HCT116 (cell line): ENCODE measurements around the gene RAB34. TPM values are rescaled to one million over a fixed set of nuclear protein-coding genes. Genes with fewer than 3 reads are reported as not detected.
A peak's percentile ranks its signal among the peaks of the same experiment; 100 is the strongest.

Experiments
- ATAC-seq: fragments of 200-7000 bp; cut with Tn5 transposase; 2 replicates; pipeline ENCODE4 v1.9.1; 2020; ENCODE audit warnings: mild to moderate bottlenecking, moderate library complexity
- BruUV-seq: library from RNA; stranded (reverse); fragments of 400-500 nt; replicated peaks from 2 replicates; lab custom pipeline; 2021; lab: Mats Ljungman, UMichigan
- CTCF ChIA-PET: fragments of 300-600 bp; sonication (Branson Sonifier 250); formaldehyde crosslinking; loops from one replicate; lab custom pipeline; 2021; ENCODE audit warnings: antibody characterized with exemption; lab: Charles Lee
- POLR2A ChIA-PET: fragments of 300-600, 350-600 bp; sonication (Branson Sonifier 250); formaldehyde crosslinking; loops from one replicate; lab custom pipeline; 2021; ENCODE audit warnings: antibody characterized with exemption; lab: Charles Lee
- RAD21 ChIA-PET, 2 experiments: fragments of 300-600 bp; sonication (Branson Sonifier 250); formaldehyde crosslinking; loops; one replicate each; lab custom pipeline; 2023; ENCODE audit warnings: low total read pairs in 2 of 2; ENCODE audit not compliant: uncharacterized antibody in 2 of 2, unreplicated experiment in 2 of 2, low non-redundant PET in 1 of 2; lab: Charles Lee
- DNase-seq: peaks from one replicate; pipeline ENCODE4 v3.0.0-alpha.2; 2010; ENCODE audit warnings: low read depth, low spot score
- H2AFZ ChIP-seq: fragments of 200-600 bp; shearing (Covaris generic), sonication (generic); 2 replicates; pipeline ENCODE4 v1.6.1; 2017; ENCODE audit warnings: low read depth, mixed run types, mixed read lengths, antibody characterized with exemption, low read length; ENCODE audit not compliant: poor library complexity, severe bottlenecking
- H3K27ac ChIP-seq: 2 replicates; pipeline ENCODE4 v1.5.1; 2012; ENCODE audit warnings: low read depth, low read length
- H3K27me3 ChIP-seq: fragments of 200-600 bp; sonication (generic); 2 replicates; pipeline ENCODE4 v1.6.1; 2016; ENCODE audit warnings: mixed run types, low read length, mixed read lengths; ENCODE audit not compliant: insufficient read depth
- H3K36me3 ChIP-seq, 2 experiments: fragments of 200-500 bp in 1 of 2; fragments of 200-600 bp in 1 of 2; sonication (Bioruptor generic) in 1 of 2; sonication (generic) in 1 of 2; 2 replicates each; pipeline versions ENCODE4 v1.5.1 to v1.6.1; 2014 to 2016; ENCODE audit warnings: low read length in 2 of 2, inconsistent platforms in 1 of 2, mixed read lengths in 1 of 2, mixed run types in 1 of 2; ENCODE audit not compliant: insufficient read depth in 2 of 2, control insufficient read depth in 1 of 2
- H3K4me1 ChIP-seq, 2 experiments: fragments of 200-600 bp in 1 of 2; sonication (generic) in 1 of 2; 2 replicates each; pipeline versions ENCODE4 v1.5.1 to v1.6.1; 2012 to 2017; ENCODE audit warnings: low read length in 2 of 2, inconsistent platforms in 1 of 2, mild to moderate bottlenecking in 1 of 2, mixed read lengths in 1 of 2, mixed run types in 1 of 2, moderate library complexity in 1 of 2; ENCODE audit not compliant: insufficient read depth in 2 of 2, control insufficient read depth in 1 of 2
- H3K4me2 ChIP-seq: fragments of 200-600 bp; sonication (generic); 2 replicates; pipeline ENCODE4 v1.6.1; 2017; ENCODE audit warnings: mixed run types, low read length, mixed read lengths
- H3K4me3 ChIP-seq, 2 experiments: fragments of 200-600 bp in 1 of 2; sonication (generic) in 1 of 2; replicated peaks in 1 of 2; 2 replicates each; pipeline ENCODE4 v1.5.1; 2011 to 2016; ENCODE audit warnings: low read length in 2 of 2, control low read depth in 1 of 2, low read depth in 1 of 2, mild to moderate bottlenecking in 1 of 2, mixed read lengths in 1 of 2, mixed run types in 1 of 2
- H3K79me2 ChIP-seq: fragments of 200-600 bp; sonication (generic); 2 replicates; pipeline ENCODE4 v1.6.1; 2017; ENCODE audit warnings: mild to moderate bottlenecking, mixed run types, low read length, moderate library complexity, mixed read lengths; ENCODE audit not compliant: insufficient read depth
- H3K9ac ChIP-seq: fragments of 200-600 bp; sonication (generic); 2 replicates; pipeline ENCODE4 v1.6.1; 2016; ENCODE audit warnings: low read length, mixed read lengths
- H3K9me2 ChIP-seq: fragments of 200-600 bp; sonication (generic), shearing (Covaris generic); 2 replicates; pipeline ENCODE4 v1.6.1; 2017; ENCODE audit warnings: mixed run types, mild to moderate bottlenecking, moderate library complexity; ENCODE audit not compliant: insufficient read depth
- H3K9me3 ChIP-seq, 2 experiments: fragments of 200-500 bp in 1 of 2; fragments of 200-600 bp in 1 of 2; sonication (Bioruptor generic) in 1 of 2; sonication (generic) in 1 of 2; 2 replicates each; pipeline ENCODE4 v1.6.1; 2014 to 2017; ENCODE audit warnings: low read length in 2 of 2, mixed read lengths in 2 of 2, inconsistent platforms in 1 of 2, low read depth in 1 of 2, mild to moderate bottlenecking in 1 of 2, mixed run types in 1 of 2, moderate library complexity in 1 of 2; ENCODE audit not compliant: control insufficient read depth in 1 of 2, insufficient read depth in 1 of 2
- H4K20me1 ChIP-seq: fragments of 200-600 bp; sonication (generic), shearing (Covaris generic); 2 replicates; pipeline ENCODE4 v1.6.1; 2017; ENCODE audit warnings: mixed run types, mild to moderate bottlenecking, moderate library complexity; ENCODE audit not compliant: insufficient read depth
- CBX3 ChIP-seq: IDR thresholded peaks from 2 replicates; pipeline ENCODE4 v1.6.1; 2012; ENCODE audit warnings: low read depth
- CTCF ChIP-seq, 3 experiments: fragments of 200-600 bp in 1 of 3; sonication (generic) in 1 of 3; IDR thresholded peaks in 2 of 3; conservative IDR thresholded peaks in 1 of 3; 2 replicates each; pipeline ENCODE4 v1.5.1; 2012 to 2017; ENCODE audit warnings: low read depth in 2 of 3, low read length in 2 of 3, antibody characterized with exemption in 1 of 3, borderline replicate concordance in 1 of 3, control low read depth in 1 of 3, mild to moderate bottlenecking in 1 of 3, mixed read lengths in 1 of 3, mixed run types in 1 of 3, moderate library complexity in 1 of 3; ENCODE audit not compliant: insufficient read depth in 1 of 3
- ELF1 ChIP-seq: IDR thresholded peaks from 2 replicates; pipeline ENCODE4 v1.6.1; 2012; ENCODE audit warnings: low read depth, borderline replicate concordance
- EZH2 ChIP-seq: fragments of 200-600 bp; sonication (generic); IDR thresholded peaks from 2 replicates; pipeline ENCODE4 v1.6.1; 2017; ENCODE audit warnings: antibody characterized with exemption, mixed run types
- FOSL1 ChIP-seq: IDR thresholded peaks from 2 replicates; pipeline ENCODE4 v1.6.1; 2012; ENCODE audit warnings: low read depth
- JUND ChIP-seq: IDR thresholded peaks from 2 replicates; pipeline ENCODE4 v1.6.1; 2012
- MAX ChIP-seq: IDR thresholded peaks from 2 replicates; pipeline ENCODE4 v1.6.1; 2012
- POLR2A ChIP-seq: IDR thresholded peaks from 2 replicates; pipeline ENCODE4 v1.7.0; 2011; ENCODE audit warnings: borderline replicate concordance; ENCODE audit not compliant: insufficient read depth, insufficient read length; ENCODE audit errors: extremely low read depth
- POLR2AphosphoS5 ChIP-seq: IDR thresholded peaks from 2 replicates; pipeline ENCODE4 v1.6.1; 2011; ENCODE audit warnings: mild to moderate bottlenecking, low read depth, low read length, moderate library complexity
- RAD21 ChIP-seq: IDR thresholded peaks from 2 replicates; pipeline ENCODE4 v1.6.1; 2012; ENCODE audit warnings: low read depth, mild to moderate bottlenecking
- SIN3A ChIP-seq: IDR thresholded peaks from 2 replicates; pipeline ENCODE4 v1.6.1; 2012; ENCODE audit warnings: low read depth
- SP1 ChIP-seq: IDR thresholded peaks from 2 replicates; pipeline ENCODE4 v1.6.1; 2012; ENCODE audit warnings: low read depth
- SRF ChIP-seq: IDR thresholded peaks from 2 replicates; pipeline ENCODE4 v1.6.1; 2012; ENCODE audit warnings: low read depth
- TCF7L2 ChIP-seq: IDR thresholded peaks from 2 replicates; pipeline ENCODE4 v1.7.0; 2011; ENCODE audit warnings: borderline replicate concordance, inconsistent platforms; ENCODE audit not compliant: insufficient read depth, insufficient read length; ENCODE audit errors: extremely low read depth
- YY1 ChIP-seq: IDR thresholded peaks from 2 replicates; pipeline ENCODE4 v1.6.1; 2011; ENCODE audit warnings: low read length, low read depth, moderate library complexity, mild to moderate bottlenecking; ENCODE audit not compliant: insufficient replicate concordance; ENCODE audit errors: extremely low read depth
- ZBTB33 ChIP-seq: IDR thresholded peaks from 2 replicates; pipeline ENCODE4 v1.6.1; 2011; ENCODE audit warnings: mild to moderate bottlenecking, low read length, moderate library complexity; ENCODE audit not compliant: insufficient replicate concordance; ENCODE audit errors: extremely low read depth
- ZFX ChIP-seq: fragments of 450-650 bp; IDR thresholded peaks from 2 replicates; pipeline ENCODE4 v1.6.1; 2017
- intact Hi-C: fragments of 100-400 bp; cut with micrococcal nuclease; formaldehyde crosslinking; loops from 2 replicates; pipeline ENCODE4 v1.10.0; 2022
- total RNA-seq: library from RNA; stranded (reverse); gene quantifications from one replicate; pipeline ENCODE4 v1.2.1, GENCODE V29; 2021; ENCODE audit not compliant: unreplicated experiment

RAB34 gene
- total RNA-seq, 1 experiment from 2014 or later = 0.59 TPM

- ChIA-PET CTCF (interaction anchor here (1.0 to 1.2 kb wide), 2 partner anchors 15 to 29 kb away, joined by 5 read pairs; no protein-coding TSS in a partner anchor), RAD21 (interaction anchor here in 1 of 2 experiments (1.2 kb wide), 1 partner anchor 8 kb away, joined by 3 read pairs; no protein-coding TSS in a partner anchor), POLR2A (interaction anchor here (0.6 to 1.4 kb wide), 4 partner anchors 8 to 16 kb away, joined by 3 to 6 read pairs (median 4); partner anchors contain the start of gene RPL23A)
- Histone ChIP-seq H3K79me2 (no peaks in the 10 kb centered on the region), H3K4me3 (peak overlapping the region in 1 of 2 experiments; percentile 11; a peak in 1 of 4 replicates), H3K9ac (peak overlapping the region; percentile 26; the same call in 1 of the 2 replicates), H3K4me1 (peaks cover 17 to 21% of the 10 kb centered on the region in 2 experiments), H3K4me2 (peak overlapping the region; percentile 61), H3K9me2 (no peaks in the 10 kb centered on the region), H3K27me3 (no peaks in the 10 kb centered on the region), H2AFZ (no peak overlapping the region), H3K36me3 (no peaks in the 10 kb centered on the region), H3K9me3 (no peaks in the 10 kb centered on the region), H3K27ac (peak overlapping the region; percentile 57), H4K20me1 (no peaks in the 10 kb centered on the region)
- BruUV-seq = no TSS peak
- no peak for DNase-seq
- TF ChIP-seq ELF1 (no peak), RAD21 (no peak)
- ATAC-seq = no peak
- intact Hi-C loops = no loop called here
Observed at GRCh38 chr17:28734712-28735241, 17.1 kb upstream of the RAB34 start.

- no peaks in the 10 kb centered on the region for H3K9me3 ChIP-seq
- ATAC-seq (no peak), DNase-seq (no peak)
- intact Hi-C loops = no loop called here
- H3K27ac ChIP-seq = no peak overlapping the region
- no peaks in the 10 kb centered on the region for H4K20me1 ChIP-seq
- H3K4me3 ChIP-seq = no peak overlapping the region
- no peak overlapping the region for H2AFZ ChIP-seq
- H3K9me2 ChIP-seq = no peaks in the 10 kb centered on the region
- H3K79me2 ChIP-seq = no peaks in the 10 kb centered on the region; the same call in 1 of the 2 replicates
- H3K9ac ChIP-seq = no peak overlapping the region
- no peaks in the 10 kb centered on the region for H3K27me3 ChIP-seq
- POLR2A ChIA-PET = interaction anchor here (0.6 kb wide), 1 partner anchor 10 kb away, joined by 7 read pairs; no protein-coding TSS in a partner anchor
- CTCF ChIA-PET = interaction anchor here (1.5 kb wide), 1 partner anchor 30 kb away, joined by 4 read pairs; no protein-coding TSS in a partner anchor
- no peak overlapping the region for H3K4me2 ChIP-seq
- RAD21 ChIA-PET = no interaction called here
- peaks cover 25 to 32% of the 10 kb centered on the region in 2 experiments for H3K4me1 ChIP-seq
- BruUV-seq = no TSS peak
- H3K36me3 ChIP-seq = no peaks in the 10 kb centered on the region
- TF ChIP-seq MAX = no peak
- no peak for TF ChIP-seq POLR2A
- TF ChIP-seq TCF7L2 = no peak
- no peak for TF ChIP-seq SRF
- no peak for TF ChIP-seq SP1
- TF ChIP-seq JUND = no peak
- no peak for TF ChIP-seq ZFX
- no peak for TF ChIP-seq SIN3A
- no peak for TF ChIP-seq ZBTB33
- no peak for TF ChIP-seq FOSL1
- TF ChIP-seq EZH2 = no peak
- TF ChIP-seq RAD21 = no peak
- TF ChIP-seq CBX3 = no peak
- no peak for TF ChIP-seq POLR2AphosphoS5
- TF ChIP-seq YY1 = no peak
- TF ChIP-seq CTCF (IDR thresholded peaks at IDR 0.05 in 2 of 3, conservative IDR thresholded peaks at IDR 0.05 in 1 of 3; ENCODE audit: borderline replicate concordance in 1 of 3, insufficient read depth in 1 of 3, low read depth in 2 of 3, low read length in 2 of 3) = no peak
Observed at GRCh38 chr17:28733346-28733745, 15.7 kb upstream of the RAB34 start.
